ENCODE data around the gene RPL38.

Gene RPL38

DNA sequence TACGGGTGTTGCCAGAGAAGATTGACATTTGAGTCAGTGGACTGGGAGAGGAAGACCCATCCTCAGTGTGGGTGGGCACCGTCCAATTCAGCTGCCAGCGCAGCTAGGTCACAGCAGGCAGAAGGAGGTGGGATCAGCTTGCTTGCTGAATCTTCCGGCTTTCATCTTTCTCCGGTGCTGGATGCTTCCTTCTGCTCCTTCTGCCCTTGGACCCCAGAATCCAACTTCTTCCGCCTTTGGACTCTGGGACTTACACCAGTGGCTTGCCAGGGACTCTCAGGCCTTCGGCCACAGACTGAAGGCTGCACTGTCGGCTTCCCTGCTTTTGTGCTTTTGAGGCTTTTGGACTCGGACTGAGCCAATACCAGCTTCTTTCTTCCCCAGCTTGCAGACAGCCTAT, 46.1 kb upstream of the RPL38 start:
- TF ChIP-seq EZH2 (IDR thresholded peaks at IDR 0.05; ENCODE audit: borderline replicate concordance, low read depth, low read length, severe bottlenecking): no peak
- H4K20me1 ChIP-seq (ENCODE audit: insufficient read depth, low read length): no peaks in the 10 kb centered on the region
- DNase-seq (no peak), ATAC-seq (ENCODE audit: insufficient read depth, low read depth) (no peak)
- H3K9me3 ChIP-seq (ENCODE audit: insufficient read depth, low read length, severe bottlenecking): no peaks in the 10 kb centered on the region
- H3K79me2 ChIP-seq (ENCODE audit: insufficient read depth, low read length): no peaks in the 10 kb centered on the region
- H3K4me3 ChIP-seq (ENCODE audit: low read depth in 1 of 2, low read length in 2 of 2): no peak overlapping the region
- no peaks in the 10 kb centered on the region for H3K27me3 ChIP-seq (ENCODE audit: insufficient read depth, low read length, poor library complexity)
- H3K4me1 ChIP-seq (ENCODE audit: insufficient read depth, low read length): no peaks in the 10 kb centered on the region
- H3K9ac ChIP-seq (ENCODE audit: low read depth, low read length): no peak overlapping the region
- no peak overlapping the region for H3K27ac ChIP-seq (ENCODE audit: low read length)
- no peaks in the 10 kb centered on the region for H3K36me3 ChIP-seq (ENCODE audit: insufficient read depth, low read length)
- H3K4me2 ChIP-seq (ENCODE audit: insufficient read depth, low read length): no peak overlapping the region
- no peak overlapping the region for H2AFZ ChIP-seq (ENCODE audit: low read depth, low read length)

DNA sequence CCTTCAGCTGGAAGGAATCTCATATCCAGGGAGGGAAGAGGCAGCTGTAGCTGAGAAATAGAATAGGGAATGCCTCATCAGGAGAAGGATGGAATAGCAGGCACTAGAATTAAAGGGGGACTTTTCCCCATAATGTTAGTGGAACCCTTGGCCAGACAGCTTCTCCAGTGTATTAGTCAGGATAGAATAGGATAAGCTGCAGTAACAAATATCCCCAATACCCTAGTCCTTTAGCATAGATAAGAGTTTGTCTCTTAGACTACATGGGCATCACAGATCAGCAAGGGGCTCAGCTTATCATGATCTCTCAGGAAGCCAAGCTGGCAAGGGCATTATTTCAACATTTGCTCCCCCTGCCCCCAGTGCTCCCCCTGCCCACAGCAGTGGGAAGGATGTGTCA, 44.7 kb upstream of the RPL38 start:
- TF ChIP-seq, protein P1, sequence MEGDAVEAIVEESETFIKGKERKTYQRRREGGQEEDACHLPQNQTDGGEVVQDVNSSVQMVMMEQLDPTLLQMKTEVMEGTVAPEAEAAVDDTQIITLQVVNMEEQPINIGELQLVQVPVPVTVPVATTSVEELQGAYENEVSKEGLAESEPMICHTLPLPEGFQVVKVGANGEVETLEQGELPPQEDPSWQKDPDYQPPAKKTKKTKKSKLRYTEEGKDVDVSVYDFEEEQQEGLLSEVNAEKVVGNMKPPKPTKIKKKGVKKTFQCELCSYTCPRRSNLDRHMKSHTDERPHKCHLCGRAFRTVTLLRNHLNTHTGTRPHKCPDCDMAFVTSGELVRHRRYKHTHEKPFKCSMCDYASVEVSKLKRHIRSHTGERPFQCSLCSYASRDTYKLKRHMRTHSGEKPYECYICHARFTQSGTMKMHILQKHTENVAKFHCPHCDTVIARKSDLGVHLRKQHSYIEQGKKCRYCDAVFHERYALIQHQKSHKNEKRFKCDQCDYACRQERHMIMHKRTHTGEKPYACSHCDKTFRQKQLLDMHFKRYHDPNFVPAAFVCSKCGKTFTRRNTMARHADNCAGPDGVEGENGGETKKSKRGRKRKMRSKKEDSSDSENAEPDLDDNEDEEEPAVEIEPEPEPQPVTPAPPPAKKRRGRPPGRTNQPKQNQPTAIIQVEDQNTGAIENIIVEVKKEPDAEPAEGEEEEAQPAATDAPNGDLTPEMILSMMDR (IDR thresholded peaks at IDR 0.05; ENCODE audit: borderline replicate concordance, extremely low read depth, low read length, poor library complexity, severe bottlenecking): no peak
- TF ChIP-seq EZH2 (IDR thresholded peaks at IDR 0.05; ENCODE audit: borderline replicate concordance, low read depth, low read length, severe bottlenecking): no peak
- H3K27ac ChIP-seq (ENCODE audit: low read length): no peak overlapping the region
- H3K27me3 ChIP-seq (ENCODE audit: insufficient read depth, low read length, poor library complexity): no peaks in the 10 kb centered on the region
- no peak overlapping the region for H3K4me2 ChIP-seq (ENCODE audit: insufficient read depth, low read length)
- H3K4me3 ChIP-seq (ENCODE audit: low read depth in 1 of 2, low read length in 2 of 2): no peak overlapping the region
- no peak overlapping the region for H2AFZ ChIP-seq (ENCODE audit: low read depth, low read length)
- no peaks in the 10 kb centered on the region for H4K20me1 ChIP-seq (ENCODE audit: insufficient read depth, low read length)
- no peaks in the 10 kb centered on the region for H3K9me3 ChIP-seq (ENCODE audit: insufficient read depth, low read length, severe bottlenecking)
- no peaks in the 10 kb centered on the region for H3K4me1 ChIP-seq (ENCODE audit: insufficient read depth, low read length)
- H3K36me3 ChIP-seq (ENCODE audit: insufficient read depth, low read length): no peaks in the 10 kb centered on the region
- ATAC-seq (ENCODE audit: insufficient read depth, low read depth) (no peak), DNase-seq (no peak)
- H3K9ac ChIP-seq (ENCODE audit: low read depth, low read length): no peak overlapping the region
- no peaks in the 10 kb centered on the region for H3K79me2 ChIP-seq (ENCODE audit: insufficient read depth, low read length)

DNA sequence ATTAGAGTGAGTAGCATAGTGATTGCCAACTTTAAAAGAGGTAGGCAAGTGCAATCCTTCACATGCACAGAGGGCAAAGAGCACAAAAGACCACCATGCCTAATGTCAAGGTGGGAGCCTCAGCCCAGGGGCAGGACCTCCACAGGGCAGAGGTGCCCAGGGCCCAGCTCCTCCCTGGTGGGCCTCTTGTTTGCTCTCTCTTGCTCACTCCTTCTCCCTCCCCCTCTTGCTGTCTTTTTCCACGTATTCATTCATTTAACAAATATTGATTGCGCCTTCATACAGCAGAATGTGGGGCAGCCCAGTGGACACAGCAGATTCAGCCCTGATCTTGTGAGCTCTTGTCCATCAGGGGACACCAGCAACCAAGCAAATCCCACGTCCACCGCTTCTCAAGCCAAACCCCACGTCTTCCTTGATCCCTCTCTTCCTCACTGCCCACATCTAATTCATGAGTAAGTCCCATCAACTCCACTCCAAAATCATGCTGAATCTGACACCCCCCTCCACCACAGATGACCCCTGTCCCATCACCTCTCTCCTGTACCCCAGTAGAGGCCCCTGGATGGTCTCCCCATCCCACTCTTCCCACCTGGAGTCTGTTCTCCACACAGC, 44.1 kb upstream of the RPL38 start:
- Histone ChIP-seq H3K4me1 (ENCODE audit: insufficient read depth, low read length) (no peaks in the 10 kb centered on the region), H3K9ac (ENCODE audit: low read depth, low read length) (no peak overlapping the region), H3K27me3 (ENCODE audit: insufficient read depth, low read length, poor library complexity) (no peaks in the 10 kb centered on the region)

More for the DNA sequence above, 44.1 kb upstream of the RPL38 start:
- H3K9me3 ChIP-seq (ENCODE audit: insufficient read depth, low read length, severe bottlenecking): no peaks in the 10 kb centered on the region
- no peaks in the 10 kb centered on the region for H3K79me2 ChIP-seq (ENCODE audit: insufficient read depth, low read length)
- no peak overlapping the region for H3K27ac ChIP-seq (ENCODE audit: low read length)
- no peak overlapping the region for H3K4me3 ChIP-seq (ENCODE audit: low read depth in 1 of 2, low read length in 2 of 2)
- no peaks in the 10 kb centered on the region for H3K36me3 ChIP-seq (ENCODE audit: insufficient read depth, low read length)
- H4K20me1 ChIP-seq (ENCODE audit: insufficient read depth, low read length): no peaks in the 10 kb centered on the region
- no peak overlapping the region for H2AFZ ChIP-seq (ENCODE audit: low read depth, low read length)
- DNase-seq (no peak), ATAC-seq (ENCODE audit: insufficient read depth, low read depth) (no peak)
- no peak overlapping the region for H3K4me2 ChIP-seq (ENCODE audit: insufficient read depth, low read length)
- TF ChIP-seq EZH2 (IDR thresholded peaks at IDR 0.05; ENCODE audit: borderline replicate concordance, low read depth, low read length, severe bottlenecking): no peak
- TF ChIP-seq, protein P1 (IDR thresholded peaks at IDR 0.05; ENCODE audit: borderline replicate concordance, extremely low read depth, low read length, poor library complexity, severe bottlenecking): no peak
